ENCODE results near the gene ATL2.
"Not testable (repeated sequence)": the region's sequence is repeated elsewhere in the genome, so short reads cannot be mapped to it uniquely, and the experiment has no call there.

The ATL2 gene

DNA sequence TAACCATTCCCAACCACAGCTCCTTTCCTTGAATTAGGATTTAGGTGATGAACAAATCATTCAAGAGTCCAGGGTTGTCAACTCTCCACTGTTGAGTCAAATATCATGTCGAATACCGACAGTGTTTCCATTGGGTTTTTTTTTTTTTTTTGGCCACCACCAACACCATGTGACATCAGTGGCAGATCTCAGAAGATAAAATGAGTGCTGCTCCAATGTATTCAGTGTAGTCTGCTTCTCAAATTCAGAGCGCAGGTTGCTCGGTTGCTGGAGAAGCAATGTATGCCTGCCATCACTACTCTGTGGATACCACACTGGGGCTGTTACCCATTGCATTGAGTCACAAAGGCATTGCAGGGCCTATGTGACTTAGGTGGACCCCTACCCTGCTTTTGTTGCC is 10.8 kb upstream of the ATL2 start:
- no peak for DNase-seq

DNA sequence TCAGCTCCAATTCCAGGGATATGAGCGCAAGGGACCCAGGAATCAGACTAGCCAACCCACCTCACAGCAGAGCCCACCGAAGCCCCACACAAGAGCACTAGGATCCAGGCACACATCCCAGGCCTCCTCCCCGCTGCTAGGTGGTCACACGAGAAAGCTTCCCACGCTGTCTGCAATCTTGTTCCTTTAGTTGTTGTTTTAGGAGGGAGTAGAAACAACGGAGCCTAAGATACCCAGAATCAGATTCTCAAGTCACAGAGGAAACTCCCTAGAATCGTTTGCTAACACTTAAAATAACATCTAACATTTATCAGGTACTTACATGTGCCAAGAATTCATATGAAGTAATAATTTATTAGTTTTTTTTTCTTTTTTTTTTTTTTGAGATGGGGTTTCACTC is 9.7 kb upstream of the ATL2 start:
- DNase-seq: no peak

DNA sequence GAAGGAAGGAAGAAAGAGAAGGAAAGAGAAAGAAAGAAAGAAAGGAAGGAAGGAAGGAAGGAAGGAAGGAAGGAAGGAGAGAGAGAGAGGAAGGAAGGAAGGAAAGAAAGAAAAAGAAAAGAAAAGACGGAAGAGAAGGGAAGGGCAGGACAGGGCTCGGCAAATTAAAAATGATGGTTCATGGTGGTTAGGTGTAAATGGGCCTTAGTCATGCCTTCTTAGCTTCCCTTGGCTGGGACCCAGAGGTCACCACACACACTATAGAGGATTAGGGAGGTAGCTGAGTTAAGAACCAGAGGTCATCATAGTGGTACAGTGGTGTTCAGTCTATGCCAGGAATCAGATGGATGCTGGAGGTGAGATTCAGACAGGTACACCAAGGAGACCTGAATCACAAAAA is 9.3 kb upstream of the ATL2 start:
- no peak for DNase-seq

DNA sequence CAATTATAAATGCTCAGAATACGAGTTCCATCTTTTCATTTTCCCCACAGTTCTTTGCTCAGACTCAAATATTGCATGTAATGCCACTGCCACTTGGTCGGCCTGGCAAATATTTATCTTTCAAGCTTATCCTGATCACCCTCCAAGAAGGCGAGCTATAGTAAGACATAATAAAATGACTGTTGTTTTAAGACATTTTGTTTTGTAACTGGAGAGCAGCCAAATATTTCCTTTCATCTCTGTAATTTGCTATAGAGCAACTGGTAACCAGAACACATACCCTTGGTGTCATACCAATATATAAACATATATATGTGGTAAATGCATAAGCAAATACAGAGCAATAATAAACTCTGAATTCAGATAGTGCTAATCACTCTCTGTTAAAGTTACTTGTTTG is 7.3 kb upstream of the ATL2 start:
- no peak for DNase-seq

DNA sequence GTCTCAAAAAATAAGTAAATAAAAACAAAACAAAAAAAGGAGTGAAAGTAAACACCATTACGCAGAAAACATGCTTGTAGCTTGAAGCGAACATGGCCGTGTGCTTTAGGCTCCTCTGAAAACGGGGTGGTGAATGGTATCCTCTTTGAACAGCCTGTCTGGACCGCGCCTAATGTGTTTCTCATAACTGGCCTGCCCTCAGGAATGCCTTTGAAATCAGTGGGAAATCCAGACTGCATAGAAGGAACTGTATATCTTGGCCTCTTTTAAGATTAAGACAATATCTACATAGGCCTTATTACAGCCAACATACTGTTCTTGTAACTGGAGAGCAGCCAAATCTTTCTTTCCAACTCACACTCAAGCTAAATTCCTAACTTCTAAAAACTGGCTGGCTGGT is 6.7 kb upstream of the ATL2 start:
- not testable (repeated sequence) for DNase-seq

DNA sequence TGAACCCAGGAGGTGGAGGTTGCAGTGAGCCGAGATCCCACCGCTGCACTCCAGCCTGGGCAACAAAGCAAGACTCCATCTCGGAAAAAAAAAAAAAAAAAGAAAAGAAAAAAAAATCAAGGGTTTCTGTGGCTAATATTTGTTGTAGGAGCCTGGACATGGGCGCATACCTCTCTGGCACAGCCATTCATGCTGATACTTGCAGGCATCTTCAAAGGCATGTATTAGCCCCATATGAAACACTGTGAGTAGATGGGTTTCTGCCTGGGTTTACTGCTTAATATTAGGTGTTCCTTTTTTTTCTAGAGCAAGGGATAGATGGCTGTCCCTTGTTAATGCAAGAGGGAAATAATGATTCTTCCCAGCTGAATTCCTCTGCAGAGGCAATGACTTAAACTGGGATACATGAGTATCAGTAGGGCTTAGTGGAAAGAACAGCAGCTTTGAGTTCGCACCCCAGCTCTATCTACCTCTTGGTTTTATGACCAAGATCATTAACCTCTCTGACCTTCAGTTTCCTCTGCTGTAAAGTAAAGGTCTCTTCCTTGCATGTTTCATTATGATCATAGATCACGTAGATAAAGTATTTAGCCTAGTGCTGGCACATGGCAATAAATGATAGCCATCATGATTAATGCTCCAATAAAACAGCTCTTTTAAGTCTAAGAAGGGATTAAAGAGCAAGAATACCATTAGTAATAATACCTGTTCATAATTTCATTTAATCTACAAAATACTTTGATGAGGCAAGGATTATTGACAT is 4.5 kb upstream of the ATL2 start:
- DNase-seq: no peak

DNA sequence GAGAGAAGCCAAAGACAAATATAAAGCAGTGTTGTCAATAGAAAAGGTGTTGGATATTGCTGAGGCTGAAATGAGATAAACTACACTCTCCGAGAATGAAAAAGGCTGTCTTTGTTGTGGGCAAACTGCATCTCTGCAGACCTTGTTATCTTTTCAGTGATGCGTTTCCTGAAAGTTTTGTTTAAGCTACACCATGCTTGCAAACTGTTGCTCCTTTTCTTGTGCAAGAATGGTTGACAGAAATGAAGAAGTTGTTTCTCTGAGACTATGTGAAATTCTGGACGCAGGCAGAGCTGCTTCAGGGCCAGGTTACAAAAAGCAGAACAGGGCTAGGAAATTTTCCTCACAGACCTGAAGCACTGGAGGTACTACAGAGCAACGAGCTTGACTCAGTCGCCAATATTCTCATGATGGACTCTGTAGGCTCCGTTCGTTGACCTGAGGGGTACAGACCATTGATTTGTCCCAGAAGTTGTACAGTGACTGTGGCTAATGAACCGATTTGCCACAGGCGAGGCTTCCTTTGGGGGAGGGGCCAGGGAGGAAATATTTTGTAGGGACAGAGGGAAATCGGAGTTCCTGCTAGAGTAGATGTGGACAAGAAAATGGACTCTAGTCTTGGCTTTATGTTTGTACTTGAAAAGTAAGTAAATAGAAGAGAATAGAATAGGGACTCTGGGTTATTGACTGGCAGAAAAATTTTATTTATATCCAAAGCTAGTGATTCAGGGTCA is 3.5 kb upstream of the ATL2 start:
- DNase-seq: no peak

DNA sequence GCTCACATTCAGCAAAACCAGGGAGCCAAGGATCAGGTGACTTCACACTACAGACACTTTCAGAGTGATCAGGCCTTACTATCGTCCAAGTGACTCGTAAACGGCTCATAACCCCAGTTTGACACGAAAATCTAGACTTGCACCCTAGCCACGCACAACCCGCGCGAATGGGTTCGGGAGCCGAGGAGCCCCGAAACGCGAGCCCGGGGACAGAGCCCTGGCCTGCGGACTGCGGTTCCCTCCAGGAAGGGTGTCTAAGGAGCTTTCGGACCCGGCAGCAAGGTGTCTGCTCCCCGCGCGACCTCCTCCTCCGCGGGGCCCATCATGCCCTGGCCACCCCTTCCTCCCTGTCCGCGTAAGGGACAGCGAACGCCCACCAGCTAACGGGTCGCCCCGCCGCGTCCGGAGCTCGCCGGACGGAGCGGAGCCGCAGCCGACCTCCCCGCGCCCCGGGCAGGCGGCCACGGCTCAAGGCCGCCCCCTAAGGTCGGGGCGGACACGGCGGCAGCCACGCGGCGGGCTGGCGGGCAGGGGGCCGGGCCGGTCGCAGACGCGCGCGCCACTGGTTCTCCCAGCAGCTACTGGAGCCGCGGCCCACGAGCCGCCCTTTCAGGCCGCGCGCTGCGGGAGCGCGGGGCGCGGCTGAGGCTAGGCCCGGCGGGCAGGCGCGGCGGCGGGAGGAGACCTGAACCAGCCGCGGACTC is 575 bp downstream of the ATL2 start:
- peak; percentile 64 for DNase-seq

DNA sequence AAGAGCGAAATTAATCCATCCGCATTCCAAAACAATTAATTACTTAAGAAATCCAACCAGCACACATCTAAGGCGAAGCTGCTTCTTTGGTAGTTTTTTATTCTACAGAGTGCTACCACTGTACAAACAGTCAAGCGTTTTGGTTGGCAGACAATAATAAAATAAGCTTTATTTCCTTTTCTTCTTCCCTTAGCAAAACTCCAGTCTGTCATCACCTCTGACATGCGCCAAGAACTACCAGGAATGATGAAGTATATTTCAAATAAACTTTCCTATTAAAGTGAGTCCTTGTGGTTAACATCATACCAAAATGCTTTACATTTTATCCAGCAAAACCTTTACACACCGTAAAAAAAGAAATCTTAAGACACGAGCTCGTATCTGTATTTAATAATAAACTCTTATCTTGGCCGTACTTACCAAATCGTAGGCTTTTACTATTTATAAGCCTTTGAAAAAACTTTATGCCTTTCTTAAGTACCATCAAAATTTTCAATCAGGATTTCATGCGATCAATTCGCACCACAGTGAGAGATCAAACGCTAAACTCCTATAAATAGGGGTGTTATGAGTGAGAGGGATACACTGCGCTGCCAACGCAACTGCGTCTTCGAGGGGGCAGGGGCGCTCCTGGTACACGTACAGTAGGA is 1.3 kb downstream of the ATL2 start:
- no peak for DNase-seq

DNA sequence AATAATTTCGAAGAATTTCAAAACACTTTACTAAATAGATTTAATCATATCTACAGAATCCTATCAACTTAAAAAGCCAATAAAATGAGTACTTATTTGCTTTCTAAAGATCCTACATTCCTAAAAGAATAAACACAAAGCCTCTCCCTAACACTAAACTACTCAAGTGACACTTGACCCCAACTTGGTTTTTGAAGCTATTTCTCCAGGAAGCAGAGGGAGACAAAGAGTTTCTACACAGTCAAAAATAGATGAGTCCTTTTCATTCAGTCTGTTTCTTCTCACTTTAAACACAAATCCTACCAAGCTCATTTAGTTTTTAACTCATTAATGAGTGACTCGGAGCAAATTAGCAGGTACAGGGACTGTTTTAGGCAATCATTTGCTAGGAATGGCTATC is 2.1 kb downstream of the ATL2 start:
- DNase-seq: no peak

DNA sequence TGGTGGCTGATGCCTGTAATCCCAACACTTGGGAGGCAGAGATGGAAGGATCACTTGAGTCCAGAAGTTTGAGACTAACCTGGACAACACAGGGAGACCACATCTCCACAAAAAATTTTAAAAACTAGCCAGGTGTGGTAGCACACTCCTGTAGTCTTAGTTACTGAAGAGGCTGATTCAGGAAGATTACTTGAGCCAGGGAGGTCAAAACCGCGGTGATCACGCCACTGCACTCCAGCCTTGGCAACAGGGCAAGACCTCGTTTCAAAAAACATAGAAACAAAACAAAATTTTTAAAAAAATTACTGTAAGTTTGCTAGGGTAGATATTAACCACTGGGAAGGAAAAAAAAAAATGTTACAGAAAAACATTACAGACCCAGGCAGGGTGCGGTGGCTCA is 5.8 kb downstream of the ATL2 start:
- no peak for DNase-seq

DNA sequence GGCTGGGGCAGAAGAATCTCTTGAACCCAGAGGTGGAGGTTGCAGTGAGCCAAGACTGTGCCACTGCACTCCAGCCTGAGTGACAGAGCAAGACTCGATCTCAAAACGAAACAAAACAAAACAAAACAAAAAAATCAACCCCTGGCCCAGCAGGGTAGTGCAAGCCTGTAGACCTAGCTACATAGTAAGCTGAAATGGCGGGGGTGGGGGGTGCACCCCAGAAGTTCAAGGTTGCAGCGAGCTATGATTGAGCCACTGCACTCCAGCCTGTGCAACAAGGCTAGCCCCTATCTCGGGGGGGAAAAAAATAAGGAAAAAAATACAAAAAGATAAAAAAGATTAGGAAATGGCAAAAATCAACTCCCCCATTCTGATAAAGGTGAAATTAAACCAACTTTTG is 6.4 kb downstream of the ATL2 start:
- DNase-seq: no peak

DNA sequence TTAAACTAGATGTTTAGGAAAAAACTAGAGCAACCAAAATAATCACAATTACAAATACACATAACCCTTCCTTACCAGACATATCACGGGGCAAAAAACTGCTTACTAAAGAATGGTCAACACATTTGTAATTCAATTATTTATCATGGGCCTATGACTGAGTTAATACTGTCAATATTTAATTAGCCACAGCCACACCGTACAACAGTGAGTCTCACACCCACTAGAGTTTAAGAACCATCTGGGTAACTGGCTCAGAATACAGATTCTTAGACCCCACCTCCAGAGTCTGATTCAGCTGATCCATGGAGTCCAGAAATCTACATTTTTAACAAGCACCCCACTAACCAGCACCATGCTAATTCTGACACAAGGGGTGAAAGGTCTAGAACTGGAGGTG is 14.8 kb downstream of the ATL2 start:
- DNase-seq: no peak

DNA sequence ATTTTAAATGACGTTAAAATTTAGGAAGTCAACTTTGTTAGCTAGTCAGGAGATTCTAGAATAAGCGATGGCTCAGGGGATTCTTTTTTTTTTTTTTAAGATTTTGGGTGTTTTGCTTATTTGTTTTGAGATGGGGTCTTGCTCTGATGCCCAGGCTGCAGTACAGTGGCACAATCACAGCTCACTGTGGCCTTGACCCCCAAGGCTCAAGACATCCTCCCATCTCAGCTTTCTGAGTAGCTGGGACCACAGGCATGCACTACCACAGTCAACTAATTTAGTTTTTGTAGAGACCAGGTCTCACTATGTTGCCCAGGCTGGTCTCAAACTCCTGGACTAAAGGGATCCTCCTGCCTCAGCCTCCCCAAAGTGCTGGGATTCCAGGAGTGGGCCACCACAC is 16.9 kb downstream of the ATL2 start:
- DNase-seq: no peak

DNA sequence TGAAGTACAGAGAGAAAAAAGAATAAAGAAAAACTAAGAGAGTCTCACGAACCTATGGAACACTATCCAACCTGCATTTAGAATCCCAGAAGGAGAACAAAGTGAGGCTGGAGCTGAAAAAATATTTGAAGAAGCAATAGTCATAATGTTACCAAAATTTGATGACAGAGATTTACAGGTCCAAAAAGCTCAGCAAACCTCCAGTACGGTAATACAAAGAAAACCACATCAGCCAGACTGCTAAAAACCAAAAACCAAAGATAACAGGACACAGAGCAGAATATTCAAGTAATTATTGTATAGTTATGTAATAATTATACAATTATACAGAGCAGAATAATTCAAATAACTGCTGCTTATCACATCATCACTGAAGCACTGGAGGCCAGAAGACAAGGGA is 23.7 kb downstream of the ATL2 start:
- DNase-seq: no peak

DNA sequence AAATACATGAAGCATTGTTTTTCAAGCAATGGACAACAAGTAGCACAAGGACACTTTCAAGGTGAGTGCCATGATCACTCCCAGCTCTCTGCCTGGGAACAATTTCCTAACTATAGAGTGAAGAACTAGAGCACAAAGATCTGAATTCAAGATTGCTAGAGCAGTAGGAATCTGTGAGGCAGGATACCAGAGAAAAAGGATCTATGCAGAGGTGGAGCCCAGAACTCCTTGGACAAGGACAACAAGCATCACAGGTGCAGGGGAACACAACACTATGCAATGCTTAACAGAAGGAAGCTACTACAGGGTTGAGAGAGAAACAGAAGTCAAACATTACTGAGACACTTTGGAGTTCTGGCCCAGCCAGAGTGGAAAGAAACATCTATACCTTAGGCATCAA is 24.7 kb downstream of the ATL2 start:
- no peak for DNase-seq

DNA sequence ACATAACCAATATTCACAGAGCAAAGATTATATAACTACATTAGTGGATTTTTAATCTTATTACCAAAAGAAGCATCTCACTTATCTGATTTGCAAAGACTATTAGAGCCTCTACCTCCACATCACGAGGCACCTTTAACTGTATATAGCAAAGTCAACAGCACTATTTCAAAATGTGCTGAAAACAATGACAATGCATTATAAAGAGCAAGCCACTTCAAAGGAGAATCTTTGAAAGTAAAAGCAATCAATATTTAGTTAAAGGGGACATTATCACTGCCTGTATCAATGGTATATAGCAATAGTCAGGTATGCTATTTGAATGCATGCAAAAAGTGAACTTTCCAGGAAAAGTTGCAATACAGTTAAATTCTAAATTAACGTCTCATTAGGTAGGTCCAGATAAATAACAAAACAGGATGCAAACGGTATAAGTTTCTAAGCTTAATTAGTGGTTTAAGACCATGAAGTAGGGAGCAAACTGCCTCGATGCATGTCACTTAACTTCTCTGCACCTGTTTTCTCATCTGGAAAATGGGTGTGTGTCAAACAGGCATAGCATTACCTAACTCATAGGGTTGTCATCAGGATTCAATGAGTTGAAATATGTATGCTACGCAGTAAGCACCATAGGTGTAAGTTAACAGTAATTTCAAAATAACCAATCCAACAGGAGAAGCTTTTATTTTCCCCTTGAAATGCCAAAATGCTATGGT is 31.6 kb downstream of the ATL2 start:
- no peak for DNase-seq

DNA sequence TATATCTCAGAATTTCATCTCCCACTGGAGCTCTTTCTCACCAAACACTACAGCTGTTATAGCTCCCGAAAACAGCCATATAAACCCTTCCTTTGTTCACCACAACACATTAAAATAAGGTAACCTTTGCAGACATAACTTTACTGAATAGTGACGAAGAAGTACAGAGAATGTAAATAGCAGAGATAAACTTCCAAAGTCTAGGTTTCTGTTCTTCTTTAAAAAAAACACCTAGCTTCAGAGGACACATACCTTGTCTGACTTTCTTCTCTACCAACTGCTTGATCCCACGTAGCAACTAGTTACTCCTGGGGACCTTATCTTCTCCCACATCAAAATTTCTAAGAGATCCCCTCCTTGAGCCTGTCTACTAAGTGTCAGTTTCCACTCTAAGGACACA is 32.3 kb downstream of the ATL2 start:
- no peak for DNase-seq

DNA sequence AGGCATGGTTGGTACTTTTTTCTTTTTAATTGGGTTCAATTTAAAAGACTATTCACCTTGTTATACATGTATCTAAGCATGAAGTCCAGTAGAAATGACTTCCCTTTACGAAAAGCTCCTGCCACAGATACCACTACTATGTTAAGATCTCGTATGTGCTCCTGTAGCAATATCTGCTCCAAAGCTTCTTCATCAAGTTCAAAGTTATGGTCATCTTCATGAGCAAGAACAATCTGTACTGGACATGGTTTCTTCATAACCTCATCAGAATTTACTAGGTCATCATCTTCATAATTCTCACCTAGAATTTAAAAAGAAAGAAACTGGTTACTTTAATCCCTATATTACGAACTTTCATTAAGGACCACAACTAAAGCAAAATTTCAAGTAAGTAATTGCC is 33.9 kb downstream of the ATL2 start:
- no peak for DNase-seq

DNA sequence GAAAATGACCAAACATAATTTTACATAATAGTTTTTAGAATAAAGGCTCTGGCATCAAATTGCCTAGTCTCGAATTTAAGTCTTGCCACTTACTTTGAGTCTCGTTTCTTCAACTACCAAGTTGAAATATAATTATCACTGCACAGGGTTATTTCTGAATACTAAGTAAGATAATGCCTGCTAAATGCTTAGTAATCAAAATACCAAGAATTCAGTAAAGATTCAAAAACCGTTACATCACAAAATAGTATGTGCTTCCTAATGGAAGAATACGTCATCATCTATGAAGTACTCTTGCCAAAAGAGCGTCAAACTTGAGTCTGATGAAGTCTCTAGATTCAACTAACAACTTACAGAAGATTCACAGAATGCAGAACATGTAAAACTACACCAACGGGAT is 40.5 kb downstream of the ATL2 start:
- no peak for DNase-seq

DNA sequence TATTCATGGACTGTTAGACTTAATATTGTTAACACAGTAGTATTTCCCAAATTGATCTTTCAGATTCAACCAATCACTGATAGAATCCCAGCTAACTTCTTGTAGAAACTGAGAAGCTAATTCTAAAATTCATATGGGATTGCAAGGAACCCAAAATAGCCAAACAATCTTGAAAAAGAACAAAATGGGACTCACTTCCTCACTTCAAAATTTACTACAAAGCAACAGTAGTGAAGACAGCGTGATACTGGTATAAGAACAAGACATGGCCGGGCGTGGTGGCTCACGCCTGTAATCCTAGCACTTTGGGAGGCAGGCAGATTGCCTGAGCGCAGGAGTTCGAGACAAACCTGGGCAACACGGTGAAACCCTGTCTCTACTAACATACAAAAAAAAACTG is 46.3 kb downstream of the ATL2 start:
- no peak for DNase-seq

DNA sequence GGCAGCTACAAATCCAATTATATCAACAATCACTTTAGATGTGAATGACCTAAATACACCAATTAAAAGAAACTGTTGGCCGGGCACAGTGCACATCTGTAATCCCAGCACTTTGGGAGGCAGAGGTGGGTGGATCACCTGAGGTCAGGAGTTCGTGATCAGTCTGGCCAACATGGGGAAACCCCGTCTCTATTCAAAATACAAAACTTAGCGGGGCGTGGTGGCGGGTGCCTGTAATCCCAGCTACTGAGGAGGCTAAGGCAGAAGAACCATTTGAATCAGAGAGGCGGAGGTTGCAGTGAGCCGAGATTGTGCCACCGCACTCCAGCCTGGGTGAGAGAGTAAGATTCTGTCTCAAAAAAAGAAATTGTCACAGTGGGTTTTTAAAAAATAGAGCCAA is 49.5 kb downstream of the ATL2 start:
- DNase-seq: no peak

DNA sequence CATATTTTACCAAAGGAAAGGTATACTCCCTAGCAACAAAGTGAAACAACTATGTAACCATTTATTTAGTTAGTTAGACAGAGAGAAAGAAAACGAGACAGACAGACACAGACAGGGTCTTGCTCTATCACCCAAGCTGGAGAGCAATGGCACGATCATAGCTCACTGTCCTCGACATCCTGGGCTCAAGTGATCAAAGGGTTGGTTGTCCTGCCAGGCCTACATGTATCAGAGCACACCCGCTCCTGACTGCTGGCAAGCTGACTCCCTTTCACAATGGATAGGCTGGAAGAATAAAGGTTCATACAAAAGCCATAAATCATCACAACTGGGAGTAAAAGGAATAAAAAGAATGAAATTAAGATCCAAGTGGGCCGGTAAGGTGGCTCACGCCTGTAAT is 53.5 kb downstream of the ATL2 start:
- no peak for DNase-seq
